Thyroid gland (tissue), 4 donors: ENCODE results near the gene HPGDS.
"Not testable (repeated sequence)": the region's sequence is repeated elsewhere in the genome, so short reads cannot be mapped to it uniquely, and the experiment has no call there.

Experiments
- POLR2A ChIP-seq, 2 donors: fragments of 450-650 bp; IDR thresholded peaks; one replicate each; pipeline ENCODE4 v1.6.1; 2017; ENCODE audit warnings: antibody characterized with exemption in 2 of 2, mild to moderate bottlenecking in 2 of 2, moderate library complexity in 1 of 2
- TF ChIP-seq, protein P1 (sequence below), 6 experiments: fragments of 200-600 bp in 3 of 6; fragments of 450-650 bp in 3 of 6; sonication (generic) in 3 of 6; IDR thresholded peaks; one replicate each; pipeline ENCODE4 v1.5.1; 2016 to 2019; ENCODE audit warnings: antibody characterized with exemption in 6 of 6, mild to moderate bottlenecking in 2 of 6, inconsistent platforms in 1 of 6, moderate library complexity in 1 of 6

DNA sequence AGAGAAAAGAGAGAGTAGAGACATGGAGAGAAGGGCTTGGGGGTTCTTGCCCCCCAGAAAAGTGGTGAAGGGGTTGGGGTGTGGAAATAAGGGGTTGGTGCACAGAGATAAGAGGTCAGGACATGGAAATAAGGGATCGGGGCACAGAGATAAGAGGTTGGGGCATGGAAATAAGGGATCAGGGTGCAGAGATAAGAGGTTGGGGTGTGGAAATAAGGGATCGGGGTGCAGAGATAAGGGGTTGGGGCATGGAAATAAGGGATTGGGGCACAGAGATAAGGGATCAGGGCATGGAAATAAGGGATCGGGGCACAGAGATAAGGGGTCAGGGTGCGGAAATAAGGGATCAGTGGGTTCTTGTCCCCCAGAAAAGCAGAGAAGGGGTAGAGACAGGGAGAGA lies 45.3 kb upstream of the HPGDS start:
- TF ChIP-seq, protein P1, sequence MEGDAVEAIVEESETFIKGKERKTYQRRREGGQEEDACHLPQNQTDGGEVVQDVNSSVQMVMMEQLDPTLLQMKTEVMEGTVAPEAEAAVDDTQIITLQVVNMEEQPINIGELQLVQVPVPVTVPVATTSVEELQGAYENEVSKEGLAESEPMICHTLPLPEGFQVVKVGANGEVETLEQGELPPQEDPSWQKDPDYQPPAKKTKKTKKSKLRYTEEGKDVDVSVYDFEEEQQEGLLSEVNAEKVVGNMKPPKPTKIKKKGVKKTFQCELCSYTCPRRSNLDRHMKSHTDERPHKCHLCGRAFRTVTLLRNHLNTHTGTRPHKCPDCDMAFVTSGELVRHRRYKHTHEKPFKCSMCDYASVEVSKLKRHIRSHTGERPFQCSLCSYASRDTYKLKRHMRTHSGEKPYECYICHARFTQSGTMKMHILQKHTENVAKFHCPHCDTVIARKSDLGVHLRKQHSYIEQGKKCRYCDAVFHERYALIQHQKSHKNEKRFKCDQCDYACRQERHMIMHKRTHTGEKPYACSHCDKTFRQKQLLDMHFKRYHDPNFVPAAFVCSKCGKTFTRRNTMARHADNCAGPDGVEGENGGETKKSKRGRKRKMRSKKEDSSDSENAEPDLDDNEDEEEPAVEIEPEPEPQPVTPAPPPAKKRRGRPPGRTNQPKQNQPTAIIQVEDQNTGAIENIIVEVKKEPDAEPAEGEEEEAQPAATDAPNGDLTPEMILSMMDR (IDR thresholded peaks at IDR 0.05): not testable (repeated sequence)
- not testable (repeated sequence) for TF ChIP-seq POLR2A (IDR thresholded peaks at IDR 0.05)
